ENCODE measurements around the gene PTRH2. TPM values are rescaled to one million over a fixed set of nuclear protein-coding genes. Genes with fewer than 3 reads are reported as not detected.
"Not testable (repeated sequence)": the region's sequence is repeated elsewhere in the genome, so short reads cannot be mapped to it uniquely, and the experiment has no call there.

Gene PTRH2
- total RNA-seq, 1 experiment from 2014 or later: 59.6 TPM

- no peak for TF ChIP-seq REST (IDR thresholded peaks at IDR 0.05; ENCODE audit: low read depth)
Measured at GRCh38 chr17:59666235-59666634, 41.0 kb downstream of the PTRH2 start (continued).

- H3K4me2 ChIP-seq (ENCODE audit: low read length); CTCF ChIA-PET; BruUV-seq (replicated peaks); H3K4me1 ChIP-seq (ENCODE audit: control insufficient read depth in 1 of 2, insufficient read depth in 2 of 2, low read length in 2 of 2); H3K27ac ChIP-seq (ENCODE audit: low read depth, low read length); H3K9ac ChIP-seq (ENCODE audit: low read length); intact Hi-C loops (cut with micrococcal nuclease); DNase-seq (ENCODE audit: low read depth, low spot score); H2AFZ ChIP-seq (ENCODE audit: low read depth, low read length, poor library complexity, severe bottlenecking); H3K4me3 ChIP-seq (replicated peaks in 1 of 2; ENCODE audit: low read depth in 1 of 2, low read length in 2 of 2); H3K9me2 ChIP-seq (ENCODE audit: insufficient read depth); RAD21 ChIA-PET (ENCODE audit: low non-redundant PET in 1 of 2, low total read pairs in 2 of 2, uncharacterized antibody in 2 of 2, unreplicated experiment in 2 of 2); H3K27me3 ChIP-seq (ENCODE audit: insufficient read depth, low read length); ATAC-seq; POLR2A ChIA-PET; H3K9me3 ChIP-seq (ENCODE audit: control insufficient read depth in 1 of 2, insufficient read depth in 1 of 2, low read depth in 1 of 2, low read length in 2 of 2): not testable (repeated sequence)
- Histone ChIP-seq H4K20me1 (ENCODE audit: insufficient read depth) (peaks cover 11% of the 10 kb centered on the region; the same call in 1 of the 2 replicates), H3K79me2 (ENCODE audit: insufficient read depth, low read length) (peaks cover 84% of the 10 kb centered on the region), H3K36me3 (ENCODE audit: control insufficient read depth in 1 of 2, insufficient read depth in 2 of 2, low read length in 2 of 2) (peaks cover 72 to 75% of the 10 kb centered on the region in 2 experiments)
Measured at GRCh38 chr17:59656624-59657023, 50.6 kb downstream of the PTRH2 start.

GRCh38 chr17:59652119-59652518 is 55.1 kb downstream of the PTRH2 start:
- BruUV-seq (replicated peaks): no TSS peak
- Histone ChIP-seq H3K36me3 (ENCODE audit: control insufficient read depth in 1 of 2, insufficient read depth in 2 of 2, low read length in 2 of 2) (peaks cover 81 to 84% of the 10 kb centered on the region in 2 experiments), H3K9me3 (ENCODE audit: control insufficient read depth in 1 of 2, insufficient read depth in 1 of 2, low read depth in 1 of 2, low read length in 2 of 2) (no peaks in the 10 kb centered on the region; a peak in 2 of 4 replicates), H3K4me1 (ENCODE audit: control insufficient read depth in 1 of 2, insufficient read depth in 2 of 2, low read length in 2 of 2) (no peaks in the 10 kb centered on the region), H3K4me3 (replicated peaks in 1 of 2; ENCODE audit: low read depth in 1 of 2, low read length in 2 of 2) (no peak overlapping the region), H3K4me2 (ENCODE audit: low read length) (no peak overlapping the region), H3K79me2 (ENCODE audit: insufficient read depth, low read length) (peaks cover 93% of the 10 kb centered on the region), H3K27me3 (ENCODE audit: insufficient read depth, low read length) (no peaks in the 10 kb centered on the region), H3K27ac (ENCODE audit: low read depth, low read length) (no peak overlapping the region), H3K9me2 (ENCODE audit: insufficient read depth) (no peaks in the 10 kb centered on the region), H4K20me1 (ENCODE audit: insufficient read depth) (peaks cover 26% of the 10 kb centered on the region; the same call in 1 of the 2 replicates), H2AFZ (ENCODE audit: low read depth, low read length, poor library complexity, severe bottlenecking) (no peak overlapping the region), H3K9ac (ENCODE audit: low read length) (no peak overlapping the region)
- ChIA-PET POLR2A (no interaction called here), CTCF (no interaction called here), RAD21 (ENCODE audit: low non-redundant PET in 1 of 2, low total read pairs in 2 of 2, uncharacterized antibody in 2 of 2, unreplicated experiment in 2 of 2) (no interaction called here)
- intact Hi-C loops (cut with micrococcal nuclease): no loop called here
- TF ChIP-seq JUND (IDR thresholded peaks at IDR 0.05): no peak
- no peak for TF ChIP-seq ZNF274 (IDR thresholded peaks at IDR 0.05; ENCODE audit: low read depth, low read length)
- no peak for TF ChIP-seq ATF3 (IDR thresholded peaks at IDR 0.05)
- no peak for TF ChIP-seq EGR1 (IDR thresholded peaks at IDR 0.05; ENCODE audit: low read depth)
- no peak for TF ChIP-seq EZH2phosphoT487 (IDR thresholded peaks at IDR 0.05; ENCODE audit: borderline replicate concordance)
- ATAC-seq: no peak
- no peak for DNase-seq (ENCODE audit: low read depth, low spot score)
